Body of pancreas (tissue), 4 donors: ENCODE data around the gene SYP.

Experiments used
- CTCF ChIP-seq, 7 experiments: fragments of 450-650 bp in 4 of 7; fragments of 200-600 bp in 3 of 7; sonication (generic) in 3 of 7; IDR thresholded peaks; one replicate each; pipeline ENCODE4 v1.5.1; 2016 to 2019; ENCODE audit warnings: antibody characterized with exemption in 7 of 7
- POLR2A ChIP-seq, 3 donors: fragments of 450-650 bp; IDR thresholded peaks; one replicate each; pipeline ENCODE4 v1.6.1; 2016; ENCODE audit warnings: antibody characterized with exemption in 3 of 3, mild to moderate bottlenecking in 2 of 3

GRCh38 chrX:49198540-49199314, 1.3 kb downstream of the SYP start:
- TF ChIP-seq CTCF (IDR thresholded peaks at IDR 0.05): no peak
- no peak for TF ChIP-seq POLR2A (IDR thresholded peaks at IDR 0.05)
